Right lobe of liver (tissue), 4 donors: ENCODE data around the gene VGLL3.

Experiments used
- POLR2A ChIP-seq: fragments of 450-650 bp; IDR thresholded peaks from one replicate; pipeline ENCODE4 v1.6.1; 2017; ENCODE audit warnings: antibody characterized with exemption, mild to moderate bottlenecking
- TF ChIP-seq, protein P1 (sequence below), 4 donors: fragments of 200-600 bp in 3 of 4; fragments of 450-650 bp in 1 of 4; IDR thresholded peaks; one replicate each; pipeline versions ENCODE4 v1.5.1 to v1.8.0; 2016 to 2022; ENCODE audit warnings: antibody characterized with exemption in 4 of 4, mild to moderate bottlenecking in 2 of 4
- donor health status: DM: no; HTN: no; CAD: no.
- donor health status: DM: no; HTN: no; CAD: no.
- donor health status: DM: no; HTN: yes; CAD: no.

DNA sequence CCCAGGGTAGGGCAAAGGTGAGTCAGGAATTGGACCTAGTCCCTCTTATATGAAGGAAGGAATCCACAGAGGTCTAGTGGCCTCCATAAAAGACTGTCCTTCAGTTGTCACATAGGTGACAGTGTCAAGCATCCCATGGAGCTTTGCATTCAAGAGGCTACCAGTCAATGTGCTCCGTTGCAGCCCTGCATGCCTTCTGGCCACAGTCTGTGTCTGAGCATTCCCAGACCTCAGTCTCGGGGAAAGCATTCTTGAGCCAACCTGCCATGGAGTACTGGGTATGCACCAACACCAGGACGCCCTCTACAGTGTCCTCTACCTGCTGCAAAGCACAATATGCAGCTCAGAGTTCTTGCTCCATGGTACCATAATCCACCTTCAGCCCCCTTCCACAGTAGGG is 46.7 kb upstream of the VGLL3 start:
- TF ChIP-seq, protein P1, sequence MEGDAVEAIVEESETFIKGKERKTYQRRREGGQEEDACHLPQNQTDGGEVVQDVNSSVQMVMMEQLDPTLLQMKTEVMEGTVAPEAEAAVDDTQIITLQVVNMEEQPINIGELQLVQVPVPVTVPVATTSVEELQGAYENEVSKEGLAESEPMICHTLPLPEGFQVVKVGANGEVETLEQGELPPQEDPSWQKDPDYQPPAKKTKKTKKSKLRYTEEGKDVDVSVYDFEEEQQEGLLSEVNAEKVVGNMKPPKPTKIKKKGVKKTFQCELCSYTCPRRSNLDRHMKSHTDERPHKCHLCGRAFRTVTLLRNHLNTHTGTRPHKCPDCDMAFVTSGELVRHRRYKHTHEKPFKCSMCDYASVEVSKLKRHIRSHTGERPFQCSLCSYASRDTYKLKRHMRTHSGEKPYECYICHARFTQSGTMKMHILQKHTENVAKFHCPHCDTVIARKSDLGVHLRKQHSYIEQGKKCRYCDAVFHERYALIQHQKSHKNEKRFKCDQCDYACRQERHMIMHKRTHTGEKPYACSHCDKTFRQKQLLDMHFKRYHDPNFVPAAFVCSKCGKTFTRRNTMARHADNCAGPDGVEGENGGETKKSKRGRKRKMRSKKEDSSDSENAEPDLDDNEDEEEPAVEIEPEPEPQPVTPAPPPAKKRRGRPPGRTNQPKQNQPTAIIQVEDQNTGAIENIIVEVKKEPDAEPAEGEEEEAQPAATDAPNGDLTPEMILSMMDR (IDR thresholded peaks at IDR 0.05): no peak
- no peak for TF ChIP-seq POLR2A
